Fibroblast of pulmonary artery (primary cell): ENCODE results near the gene KRTAP17-1.
A peak's percentile ranks its signal among the peaks of the same experiment; 100 is the strongest.

Experiments used
- DNase-seq: peaks from one replicate; pipeline ENCODE4 v3.0.0-alpha.2; 2010; ENCODE audit warnings: low read depth
- H3K4me3 ChIP-seq: replicated peaks from 2 replicates; pipeline ENCODE4 v1.5.1; 2011; ENCODE audit warnings: low read depth, mild to moderate bottlenecking, control low read depth, low read length, moderate library complexity
- TF ChIP-seq, protein P1 (sequence below): IDR thresholded peaks from 2 replicates; pipeline ENCODE4 v1.5.1; 2011; ENCODE audit warnings: mild to moderate bottlenecking, control low read depth, low read length, inconsistent platforms; ENCODE audit errors: missing control alignments

The KRTAP17-1 gene

DNA sequence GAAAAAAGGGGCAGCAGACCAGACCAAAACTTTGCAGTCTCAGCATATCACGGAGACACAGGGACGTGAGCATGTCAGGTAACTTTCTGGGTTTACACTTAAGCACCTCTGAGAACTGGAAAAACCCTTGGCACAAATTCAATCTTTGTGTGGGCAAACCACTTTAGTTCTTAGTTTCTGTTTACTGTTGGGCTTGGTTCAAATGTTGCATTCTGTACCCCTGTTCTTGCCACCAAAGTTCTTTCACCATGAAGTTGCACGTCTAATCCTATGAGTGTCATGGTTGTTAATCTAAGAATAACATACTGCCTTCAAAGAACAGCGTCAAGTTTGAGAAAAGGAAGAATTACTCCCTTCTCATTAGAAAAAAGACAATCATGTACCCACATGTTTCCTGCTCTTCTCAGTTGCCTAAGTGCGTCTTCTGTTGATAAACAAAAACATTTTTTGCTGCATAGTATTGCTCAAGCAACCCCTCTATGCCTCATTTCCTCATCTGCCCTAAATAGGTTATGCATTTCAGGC is 23.5 kb upstream of the KRTAP17-1 start:
- TF ChIP-seq, protein P1, sequence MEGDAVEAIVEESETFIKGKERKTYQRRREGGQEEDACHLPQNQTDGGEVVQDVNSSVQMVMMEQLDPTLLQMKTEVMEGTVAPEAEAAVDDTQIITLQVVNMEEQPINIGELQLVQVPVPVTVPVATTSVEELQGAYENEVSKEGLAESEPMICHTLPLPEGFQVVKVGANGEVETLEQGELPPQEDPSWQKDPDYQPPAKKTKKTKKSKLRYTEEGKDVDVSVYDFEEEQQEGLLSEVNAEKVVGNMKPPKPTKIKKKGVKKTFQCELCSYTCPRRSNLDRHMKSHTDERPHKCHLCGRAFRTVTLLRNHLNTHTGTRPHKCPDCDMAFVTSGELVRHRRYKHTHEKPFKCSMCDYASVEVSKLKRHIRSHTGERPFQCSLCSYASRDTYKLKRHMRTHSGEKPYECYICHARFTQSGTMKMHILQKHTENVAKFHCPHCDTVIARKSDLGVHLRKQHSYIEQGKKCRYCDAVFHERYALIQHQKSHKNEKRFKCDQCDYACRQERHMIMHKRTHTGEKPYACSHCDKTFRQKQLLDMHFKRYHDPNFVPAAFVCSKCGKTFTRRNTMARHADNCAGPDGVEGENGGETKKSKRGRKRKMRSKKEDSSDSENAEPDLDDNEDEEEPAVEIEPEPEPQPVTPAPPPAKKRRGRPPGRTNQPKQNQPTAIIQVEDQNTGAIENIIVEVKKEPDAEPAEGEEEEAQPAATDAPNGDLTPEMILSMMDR = no peak
- peak; percentile 20 for DNase-seq
- H3K4me3 ChIP-seq = no peak overlapping the region

GRCh38 chr17:41335747-41336146 is 20.2 kb upstream of the KRTAP17-1 start:
- TF ChIP-seq, protein P1 = no peak
- DNase-seq = no peak
- no peak overlapping the region for H3K4me3 ChIP-seq

DNA sequence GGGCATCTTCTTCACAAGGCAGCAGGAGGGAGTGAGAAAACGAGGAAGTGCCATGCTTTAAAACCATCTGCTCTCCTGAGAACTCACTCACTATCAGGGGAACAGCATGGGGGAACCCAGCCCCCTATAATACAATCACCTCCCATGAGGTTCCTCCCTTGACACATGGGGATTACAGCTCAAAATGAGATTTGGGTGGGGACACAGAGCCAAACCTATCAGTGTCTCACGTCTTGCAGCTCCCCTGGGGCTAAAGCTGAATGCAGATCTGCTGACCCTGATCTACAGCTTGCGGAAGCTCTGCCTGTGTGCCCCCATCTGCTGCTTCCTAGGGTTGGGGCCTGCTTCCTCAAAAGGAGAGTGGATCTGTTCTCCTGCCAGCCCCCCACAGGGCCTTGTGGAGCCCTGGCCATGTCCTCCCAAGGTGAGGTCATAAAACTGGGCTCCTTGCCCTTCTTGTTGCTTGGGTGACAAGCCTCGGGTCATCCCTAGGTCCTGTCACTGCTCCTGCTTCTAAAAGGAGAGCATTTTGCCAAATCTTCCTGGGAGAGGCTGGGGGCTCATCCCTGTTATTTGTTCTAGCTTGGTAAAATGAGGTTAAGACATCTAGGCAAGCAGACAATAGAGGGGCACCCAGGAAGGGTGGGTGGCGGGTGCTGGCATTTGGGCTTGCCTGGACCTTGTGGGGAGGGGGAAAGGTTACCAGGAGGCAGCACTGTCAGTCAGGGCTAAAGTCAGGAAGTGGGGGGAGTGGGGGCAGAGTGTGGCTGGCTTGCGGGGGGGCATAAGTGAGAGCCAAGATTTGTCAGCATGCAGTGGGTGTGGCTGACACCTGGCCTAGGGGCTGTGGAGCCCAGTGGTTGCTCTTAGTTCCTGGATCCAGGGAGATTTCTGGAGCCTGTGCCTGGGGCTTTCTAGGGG is 19.1 kb upstream of the KRTAP17-1 start:
- no peak overlapping the region for H3K4me3 ChIP-seq
- DNase-seq = no peak
- TF ChIP-seq, protein P1 = no peak

GRCh38 chr17:41333836-41334235 is 18.3 kb upstream of the KRTAP17-1 start:
- no peak for DNase-seq
- TF ChIP-seq, protein P1 = no peak
- no peak overlapping the region for H3K4me3 ChIP-seq

GRCh38 chr17:41333098-41333497 is 17.6 kb upstream of the KRTAP17-1 start:
- TF ChIP-seq, protein P1 = no peak
- H3K4me3 ChIP-seq = no peak overlapping the region
- DNase-seq = no peak

- TF ChIP-seq, protein P1 = no peak
- no peak overlapping the region for H3K4me3 ChIP-seq
Measured at GRCh38 chr17:41332239-41332638, 16.7 kb upstream of the KRTAP17-1 start.

DNA sequence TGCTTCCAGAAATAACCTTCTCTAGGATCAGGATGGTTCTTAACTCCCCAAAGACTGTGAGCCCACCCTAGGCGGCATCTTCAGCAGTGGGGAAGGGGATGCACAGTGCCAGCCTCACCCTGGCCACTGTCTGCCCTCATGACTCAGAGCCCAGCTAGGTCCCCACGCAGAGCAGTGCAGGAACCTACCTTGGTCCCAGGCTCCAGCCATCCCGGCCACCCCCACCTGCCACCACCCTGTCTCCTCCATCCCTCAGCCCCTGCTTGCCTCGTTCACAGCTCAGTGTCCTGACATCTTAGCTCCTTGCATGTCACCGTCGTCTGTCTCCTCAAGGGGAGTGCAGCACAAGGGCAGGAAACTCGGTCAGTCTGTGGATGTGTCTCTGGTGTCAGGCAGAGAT is 16.1 kb upstream of the KRTAP17-1 start:
- TF ChIP-seq, protein P1 = no peak
- no peak overlapping the region for H3K4me3 ChIP-seq
- DNase-seq = no peak

More at GRCh38 chr17:41332239-41332638, 16.7 kb upstream of the KRTAP17-1 start:
- no peak for DNase-seq
